NCI-H1105 (cell line): ENCODE data around the gene CEP63.
"Not testable (repeated sequence)": the region's sequence is repeated elsewhere in the genome, so short reads cannot be mapped to it uniquely, and the experiment has no call there.

Source experiments
- DNase-seq: peaks from one replicate; lab custom pipeline; 2025; lab: John Stamatoyannopoulos, UW

The CEP63 gene

GRCh38 chr3:134576426-134576825, 90.6 kb downstream of the CEP63 start:
- no peak for DNase-seq

GRCh38 chr3:134576831-134577230, 91.0 kb downstream of the CEP63 start:
- DNase-seq: no peak

GRCh38 chr3:134579141-134579665, 93.3 kb downstream of the CEP63 start:
- DNase-seq: no peak

GRCh38 chr3:134590766-134591165, 104.9 kb downstream of the CEP63 start:
- DNase-seq: no peak

- no peak for DNase-seq
Measured at GRCh38 chr3:134592806-134593205, 106.9 kb downstream of the CEP63 start.

- DNase-seq: no peak
Measured at GRCh38 chr3:134594331-134594741, 108.5 kb downstream of the CEP63 start.

GRCh38 chr3:134594986-134595385, 109.1 kb downstream of the CEP63 start:
- not testable (repeated sequence) for DNase-seq

- DNase-seq: no peak
Measured at GRCh38 chr3:134597390-134597970, 111.6 kb downstream of the CEP63 start.

GRCh38 chr3:134598763-134599545, 113.1 kb downstream of the CEP63 start:
- DNase-seq: no peak

- no peak for DNase-seq
Measured at GRCh38 chr3:134600206-134600605, 114.3 kb downstream of the CEP63 start.

- DNase-seq: peak; percentile 68
Measured at GRCh38 chr3:134600685-134601463, 115.0 kb downstream of the CEP63 start.

GRCh38 chr3:134601539-134602439, 115.9 kb downstream of the CEP63 start:
- peak; percentile 68 for DNase-seq

- no peak for DNase-seq
Measured at GRCh38 chr3:134602440-134602814, 116.6 kb downstream of the CEP63 start.

- DNase-seq: no peak
Measured at GRCh38 chr3:134603480-134603879, 117.6 kb downstream of the CEP63 start.

GRCh38 chr3:134603956-134604355, 118.1 kb downstream of the CEP63 start:
- no peak for DNase-seq

GRCh38 chr3:134605556-134605955, 119.7 kb downstream of the CEP63 start:
- DNase-seq: no peak

- no peak for DNase-seq
Measured at GRCh38 chr3:134606033-134607025, 120.5 kb downstream of the CEP63 start.

- DNase-seq: no peak
Measured at GRCh38 chr3:134607054-134608022, 121.5 kb downstream of the CEP63 start.
